Karpas-422 (cell line): ENCODE results near the gene PXDC1. TPM values are rescaled to one million over a fixed set of nuclear protein-coding genes. Genes with fewer than 3 reads are reported as not detected.

Experiments used
- DNase-seq: peaks from one replicate; pipeline ENCODE4 v3.0.0-alpha.2; 2015
- H2AFZ ChIP-seq: fragments of 200-600 bp; sonication (generic); 2 replicates; pipeline ENCODE4 v1.6.1; 2014; ENCODE audit warnings: antibody characterized with exemption, low read length, mixed read lengths
- H3K27ac ChIP-seq: fragments of 200-600 bp; sonication (generic); 2 replicates; pipeline ENCODE4 v1.5.1; 2014; ENCODE audit warnings: mild to moderate bottlenecking, low read length, moderate library complexity
- H3K27me3 ChIP-seq: fragments of 200-600 bp; sonication (generic); 2 replicates; pipeline ENCODE4 v1.6.1; 2014; ENCODE audit warnings: low read length, mixed read lengths
- H3K36me3 ChIP-seq: fragments of 200-600 bp; sonication (generic); 2 replicates; pipeline ENCODE4 v1.6.1; 2014; ENCODE audit warnings: low read length, mixed read lengths; ENCODE audit not compliant: insufficient read depth
- H3K4me1 ChIP-seq: fragments of 200-600 bp; sonication (generic); 2 replicates; pipeline ENCODE4 v1.6.1; 2014; ENCODE audit warnings: mild to moderate bottlenecking, low read length, mixed read lengths
- H3K4me2 ChIP-seq: fragments of 200-600 bp; sonication (generic); 2 replicates; pipeline ENCODE4 v1.6.1; 2014; ENCODE audit warnings: low read length, low read depth, mild to moderate bottlenecking; ENCODE audit not compliant: poor library complexity, severe bottlenecking
- H3K4me3 ChIP-seq: fragments of 200-600 bp; sonication (generic); 2 replicates; pipeline ENCODE4 v1.5.1; 2014; ENCODE audit warnings: mild to moderate bottlenecking, antibody characterized with exemption, low read length, mixed read lengths
- H3K79me2 ChIP-seq: fragments of 200-600 bp; sonication (generic); 2 replicates; pipeline ENCODE4 v1.6.1; 2014; ENCODE audit warnings: mild to moderate bottlenecking, low read length, mixed read lengths
- H3K9ac ChIP-seq: fragments of 200-600 bp; sonication (generic); 2 replicates; pipeline ENCODE4 v1.6.0; 2014; ENCODE audit warnings: low read length
- H3K9me2 ChIP-seq: fragments of 200-600 bp; sonication (generic), shearing (Covaris generic); replicated peaks from 2 replicates; pipeline ENCODE4 v1.6.0; 2014; ENCODE audit warnings: mild to moderate bottlenecking, low read length, moderate library complexity; ENCODE audit not compliant: insufficient read depth
- H3K9me3 ChIP-seq: fragments of 300-700, 200-600 bp; sonication (generic); 2 replicates; pipeline ENCODE4 v1.6.1; 2014; ENCODE audit warnings: low read length, mixed read lengths
- H4K20me1 ChIP-seq: fragments of 200-600 bp; sonication (generic); 2 replicates; pipeline ENCODE4 v1.6.1; 2014; ENCODE audit warnings: mild to moderate bottlenecking, antibody characterized with exemption, low read length, low read depth; ENCODE audit not compliant: insufficient read depth
- total RNA-seq: library from RNA; depleted of rRNA; stranded (reverse); fragments of >200 nt; shearing (Covaris generic); gene quantifications from 2 replicates; pipeline ENCODE4 v1.2.3, GENCODE V29; 2014; ENCODE audit warnings: low replicate concordance

PXDC1 gene
- total RNA-seq, 1 experiment from 2014 or later: not detected

GRCh38 chr6:3794092-3794491 is 42.6 kb upstream of the PXDC1 start:
- no peaks in the 10 kb centered on the region for H3K36me3 ChIP-seq
- H3K27me3 ChIP-seq: no peaks in the 10 kb centered on the region
- no peaks in the 10 kb centered on the region for H3K9me3 ChIP-seq
- peaks cover 8% of the 10 kb centered on the region for H3K4me1 ChIP-seq
- no peak for DNase-seq
- no peaks in the 10 kb centered on the region for H4K20me1 ChIP-seq
- no peak overlapping the region for H3K27ac ChIP-seq
- H3K4me2 ChIP-seq: no peak overlapping the region
- no peaks in the 10 kb centered on the region for H3K9me2 ChIP-seq
- no peak overlapping the region for H2AFZ ChIP-seq
- H3K9ac ChIP-seq: no peak overlapping the region
- H3K4me3 ChIP-seq: no peak overlapping the region
- H3K79me2 ChIP-seq: no peaks in the 10 kb centered on the region

- DNase-seq: no peak
- no peaks in the 10 kb centered on the region for H3K27me3 ChIP-seq
- no peak overlapping the region for H2AFZ ChIP-seq
Observed at GRCh38 chr6:3793545-3793944, 42.0 kb upstream of the PXDC1 start.

GRCh38 chr6:3791526-3792203 is 40.2 kb upstream of the PXDC1 start:
- Histone ChIP-seq H4K20me1 (no peaks in the 10 kb centered on the region), H2AFZ (no peak overlapping the region)

More at GRCh38 chr6:3793545-3793944, 42.0 kb upstream of the PXDC1 start:
- H3K9me3 ChIP-seq: no peaks in the 10 kb centered on the region
- no peak overlapping the region for H3K4me2 ChIP-seq
- no peak overlapping the region for H3K27ac ChIP-seq
- H3K36me3 ChIP-seq: no peaks in the 10 kb centered on the region
- H3K4me3 ChIP-seq: no peak overlapping the region
- H3K79me2 ChIP-seq: no peaks in the 10 kb centered on the region
- no peaks in the 10 kb centered on the region for H3K9me2 ChIP-seq
- H3K4me1 ChIP-seq: peaks cover 8% of the 10 kb centered on the region
- no peak overlapping the region for H3K9ac ChIP-seq
- no peaks in the 10 kb centered on the region for H4K20me1 ChIP-seq

GRCh38 chr6:3789896-3790558 is 38.5 kb upstream of the PXDC1 start:
- H4K20me1 ChIP-seq: no peaks in the 10 kb centered on the region
- H3K4me1 ChIP-seq: peaks cover 8% of the 10 kb centered on the region
- no peak overlapping the region for H3K4me2 ChIP-seq

More at GRCh38 chr6:3791526-3792203, 40.2 kb upstream of the PXDC1 start:
- no peak overlapping the region for H3K27ac ChIP-seq
- peaks cover 8% of the 10 kb centered on the region for H3K4me1 ChIP-seq
- DNase-seq: no peak
- no peaks in the 10 kb centered on the region for H3K79me2 ChIP-seq
- H3K36me3 ChIP-seq: no peaks in the 10 kb centered on the region
- H3K4me3 ChIP-seq: no peak overlapping the region
- no peaks in the 10 kb centered on the region for H3K9me2 ChIP-seq
- no peaks in the 10 kb centered on the region for H3K27me3 ChIP-seq
- H3K9ac ChIP-seq: no peak overlapping the region
- no peak overlapping the region for H3K4me2 ChIP-seq
- no peaks in the 10 kb centered on the region for H3K9me3 ChIP-seq

GRCh38 chr6:3789018-3789895 is 37.7 kb upstream of the PXDC1 start:
- Histone ChIP-seq H4K20me1 (no peaks in the 10 kb centered on the region), H3K4me1 (peaks cover 6% of the 10 kb centered on the region), H3K36me3 (no peaks in the 10 kb centered on the region), H3K9ac (no peak overlapping the region), H3K9me2 (no peaks in the 10 kb centered on the region), H3K4me2 (no peak overlapping the region), H3K4me3 (no peak overlapping the region), H3K9me3 (no peaks in the 10 kb centered on the region), H3K79me2 (no peaks in the 10 kb centered on the region), H2AFZ (no peak overlapping the region), H3K27me3 (no peaks in the 10 kb centered on the region), H3K27ac (no peak overlapping the region)
- no peak for DNase-seq

More at GRCh38 chr6:3789896-3790558, 38.5 kb upstream of the PXDC1 start:
- DNase-seq: no peak
- Histone ChIP-seq H3K9me2 (no peaks in the 10 kb centered on the region), H3K27me3 (no peaks in the 10 kb centered on the region), H2AFZ (no peak overlapping the region), H3K4me3 (no peak overlapping the region), H3K9ac (no peak overlapping the region), H3K9me3 (no peaks in the 10 kb centered on the region), H3K27ac (no peak overlapping the region), H3K36me3 (no peaks in the 10 kb centered on the region), H3K79me2 (no peaks in the 10 kb centered on the region)

GRCh38 chr6:3788408-3789017 is 37.0 kb upstream of the PXDC1 start:
- no peak overlapping the region for H3K27ac ChIP-seq
- H4K20me1 ChIP-seq: no peaks in the 10 kb centered on the region
- H3K4me3 ChIP-seq: no peak overlapping the region
- no peaks in the 10 kb centered on the region for H3K9me2 ChIP-seq
- no peaks in the 10 kb centered on the region for H3K4me1 ChIP-seq
- no peak overlapping the region for H3K9ac ChIP-seq
- no peak overlapping the region for H3K4me2 ChIP-seq
- no peak overlapping the region for H2AFZ ChIP-seq
- no peaks in the 10 kb centered on the region for H3K36me3 ChIP-seq
- H3K79me2 ChIP-seq: no peaks in the 10 kb centered on the region
- no peaks in the 10 kb centered on the region for H3K9me3 ChIP-seq
- no peak for DNase-seq
- H3K27me3 ChIP-seq: no peaks in the 10 kb centered on the region

- Histone ChIP-seq H3K27me3 (no peaks in the 10 kb centered on the region), H3K36me3 (no peaks in the 10 kb centered on the region), H3K9me2 (no peaks in the 10 kb centered on the region), H3K4me2 (no peak overlapping the region), H3K27ac (no peak overlapping the region), H3K9ac (no peak overlapping the region), H3K4me1 (no peaks in the 10 kb centered on the region), H3K4me3 (no peak overlapping the region), H2AFZ (no peak overlapping the region), H4K20me1 (no peaks in the 10 kb centered on the region), H3K79me2 (no peaks in the 10 kb centered on the region), H3K9me3 (no peaks in the 10 kb centered on the region)
- DNase-seq: no peak
Observed at GRCh38 chr6:3786141-3786540, 34.6 kb upstream of the PXDC1 start.

GRCh38 chr6:3785745-3786098 is 34.2 kb upstream of the PXDC1 start:
- Histone ChIP-seq H4K20me1 (no peaks in the 10 kb centered on the region), H3K9me2 (no peaks in the 10 kb centered on the region), H3K4me3 (no peak overlapping the region), H3K79me2 (no peaks in the 10 kb centered on the region), H3K9me3 (no peaks in the 10 kb centered on the region), H3K4me2 (no peak overlapping the region), H2AFZ (no peak overlapping the region), H3K27ac (no peak overlapping the region), H3K27me3 (no peaks in the 10 kb centered on the region), H3K9ac (no peak overlapping the region), H3K4me1 (no peaks in the 10 kb centered on the region), H3K36me3 (no peaks in the 10 kb centered on the region)
- DNase-seq: no peak
